Mesenchymal stem cell (in vitro differentiated cells and primary cell): ENCODE data around the gene PLEKHA8.

Experiments used
- DNase-seq: peaks from one replicate; pipeline ENCODE4 v3.0.0-alpha.2; 2013
- H2AFZ ChIP-seq: one replicate; pipeline ENCODE4 v1.6.1; 2013; ENCODE audit warnings: low read depth, mild to moderate bottlenecking, control low read depth, inconsistent platforms, low read length, moderate library complexity
- H2AK5ac ChIP-seq: 2 replicates; pipeline ENCODE4 v1.6.1; 2013; ENCODE audit warnings: low read length, moderate library complexity, mild to moderate bottlenecking, inconsistent platforms; ENCODE audit not compliant: severe bottlenecking
- H2BK120ac ChIP-seq: one replicate; pipeline ENCODE4 v1.6.1; 2013; ENCODE audit warnings: low read depth, mild to moderate bottlenecking, inconsistent platforms, low read length, moderate library complexity
- H2BK12ac ChIP-seq, 2 experiments: one replicate each; pipeline ENCODE4 v1.6.1; 2013; ENCODE audit warnings: inconsistent platforms in 2 of 2, low read length in 2 of 2, mild to moderate bottlenecking in 2 of 2, moderate library complexity in 2 of 2, control low read depth in 1 of 2
- H2BK15ac ChIP-seq: one replicate; pipeline ENCODE4 v1.6.1; 2013; ENCODE audit warnings: mild to moderate bottlenecking, low read depth, inconsistent platforms; ENCODE audit not compliant: poor library complexity, severe bottlenecking
- H2BK5ac ChIP-seq: 2 replicates; pipeline ENCODE4 v1.6.1; 2013; ENCODE audit warnings: low read depth, mild to moderate bottlenecking, low read length, control low read depth, inconsistent platforms; ENCODE audit not compliant: poor library complexity, severe bottlenecking
- H3K14ac ChIP-seq, 2 experiments: one replicate each; pipeline ENCODE4 v1.6.1; 2013; ENCODE audit warnings: inconsistent platforms in 2 of 2, low read length in 2 of 2, control low read depth in 1 of 2, mild to moderate bottlenecking in 1 of 2, moderate library complexity in 1 of 2
- H3K18ac ChIP-seq, 2 experiments: one replicate each; pipeline ENCODE4 v1.6.1; 2013; ENCODE audit warnings: inconsistent platforms in 2 of 2, low read length in 2 of 2, control low read depth in 1 of 2, low read depth in 1 of 2, mild to moderate bottlenecking in 1 of 2
- H3K23ac ChIP-seq, 2 experiments: one replicate each; pipeline ENCODE4 v1.6.1; 2013; ENCODE audit warnings: inconsistent platforms in 2 of 2, low read length in 2 of 2, mild to moderate bottlenecking in 2 of 2, moderate library complexity in 2 of 2, control low read depth in 1 of 2
- H3K27ac ChIP-seq: 2 replicates; pipeline ENCODE4 v1.5.1; 2013; ENCODE audit warnings: mild to moderate bottlenecking, moderate library complexity, low read length, control low read depth, inconsistent platforms; ENCODE audit not compliant: poor library complexity, severe bottlenecking
- H3K27me3 ChIP-seq, 2 experiments: 2 replicates each; pipeline versions ENCODE4 v1.6.1 to v1.7.0; 2013; ENCODE audit warnings: low read length in 2 of 2, mild to moderate bottlenecking in 2 of 2, moderate library complexity in 2 of 2, control low read depth in 1 of 2, inconsistent platforms in 1 of 2; ENCODE audit not compliant: control insufficient read depth in 1 of 2, insufficient read depth in 1 of 2
- H3K36me3 ChIP-seq, 2 experiments: 2 replicates each; pipeline versions ENCODE4 v1.6.1 to v1.7.0; 2013; ENCODE audit warnings: low read length in 2 of 2, control low read depth in 1 of 2, inconsistent platforms in 1 of 2, low read depth in 1 of 2, mild to moderate bottlenecking in 1 of 2; ENCODE audit not compliant: insufficient read depth in 2 of 2, control insufficient read depth in 1 of 2
- H3K4ac ChIP-seq, 2 experiments: one replicate each; pipeline ENCODE4 v1.6.1; 2013; ENCODE audit warnings: inconsistent platforms in 2 of 2, low read length in 2 of 2, mild to moderate bottlenecking in 2 of 2, moderate library complexity in 2 of 2, control low read depth in 1 of 2, low read depth in 1 of 2
- H3K4me1 ChIP-seq: 2 replicates; pipeline ENCODE4 v1.6.1; 2013; ENCODE audit warnings: low read depth, low read length, control low read depth; ENCODE audit not compliant: control insufficient read depth, insufficient read depth
- H3K4me2 ChIP-seq: 2 replicates; pipeline ENCODE4 v1.6.1; 2013; ENCODE audit warnings: low read length, mild to moderate bottlenecking, inconsistent platforms; ENCODE audit not compliant: poor library complexity, severe bottlenecking
- H3K4me3 ChIP-seq, 2 experiments: 2 replicates each; pipeline versions ENCODE4 v1.5.1 to v1.7.0; 2013; ENCODE audit warnings: low read length in 2 of 2, mild to moderate bottlenecking in 2 of 2, control low read depth in 1 of 2, low read depth in 1 of 2; ENCODE audit not compliant: insufficient read depth in 1 of 2
- H3K79me1 ChIP-seq: replicated peaks from 2 replicates; pipeline ENCODE4 v1.6.1; 2013; ENCODE audit warnings: mild to moderate bottlenecking, control low read depth, low read length, inconsistent platforms; ENCODE audit not compliant: poor library complexity, severe bottlenecking
- H3K9ac ChIP-seq: 2 replicates; pipeline ENCODE4 v1.7.0; 2013; ENCODE audit warnings: mild to moderate bottlenecking, low read length, moderate library complexity
- H3K9me3 ChIP-seq: 2 replicates; pipeline ENCODE4 v1.7.0; 2013; ENCODE audit warnings: mild to moderate bottlenecking, low read length; ENCODE audit not compliant: control insufficient read depth
- H4K8ac ChIP-seq: one replicate; pipeline ENCODE4 v1.6.1; 2013; ENCODE audit warnings: inconsistent platforms, mild to moderate bottlenecking, low read length, moderate library complexity
- H4K91ac ChIP-seq: one replicate; pipeline ENCODE4 v1.6.1; 2013; ENCODE audit warnings: mild to moderate bottlenecking, low read length, inconsistent platforms
- WGBS: methylation state at CpG from one replicate; pipeline ENCODE4 v1.1.7; 2013; ENCODE audit warnings: mixed read lengths; 5-methylcytosine and 5-hydroxymethylcytosine counted together

The PLEKHA8 gene

GRCh38 chr7:30147785-30148184 lies 119.6 kb downstream of the PLEKHA8 start:
- H3K4ac ChIP-seq: no peak overlapping the region
- H3K4me1 ChIP-seq: peaks cover 1% of the 10 kb centered on the region
- H3K4me2 ChIP-seq: no peak overlapping the region
- no peaks in the 10 kb centered on the region for H3K27me3 ChIP-seq
- H2BK5ac ChIP-seq: no peak overlapping the region
- H2BK120ac ChIP-seq: no peak overlapping the region
- H3K36me3 ChIP-seq: peaks cover 3 to 41% of the 10 kb centered on the region in 2 experiments
- no peak overlapping the region for H3K14ac ChIP-seq
- peaks cover 8% of the 10 kb centered on the region for H3K79me1 ChIP-seq
- H2AFZ ChIP-seq: no peak overlapping the region
- no peak overlapping the region for H3K18ac ChIP-seq
- no peak overlapping the region for H3K27ac ChIP-seq
- no peak overlapping the region for H2BK15ac ChIP-seq
- H2AK5ac ChIP-seq: no peak overlapping the region
- 93% methylated on average over 2 of the region's 2 CpGs for WGBS
- H3K9ac ChIP-seq: no peak overlapping the region
- H3K23ac ChIP-seq: no peak overlapping the region
- H2BK12ac ChIP-seq: no peak overlapping the region
- no peak overlapping the region for H3K4me3 ChIP-seq
- no peak overlapping the region for H4K91ac ChIP-seq
- no peak overlapping the region for H4K8ac ChIP-seq
- no peaks in the 10 kb centered on the region for H3K9me3 ChIP-seq
- no peak for DNase-seq

DNA sequence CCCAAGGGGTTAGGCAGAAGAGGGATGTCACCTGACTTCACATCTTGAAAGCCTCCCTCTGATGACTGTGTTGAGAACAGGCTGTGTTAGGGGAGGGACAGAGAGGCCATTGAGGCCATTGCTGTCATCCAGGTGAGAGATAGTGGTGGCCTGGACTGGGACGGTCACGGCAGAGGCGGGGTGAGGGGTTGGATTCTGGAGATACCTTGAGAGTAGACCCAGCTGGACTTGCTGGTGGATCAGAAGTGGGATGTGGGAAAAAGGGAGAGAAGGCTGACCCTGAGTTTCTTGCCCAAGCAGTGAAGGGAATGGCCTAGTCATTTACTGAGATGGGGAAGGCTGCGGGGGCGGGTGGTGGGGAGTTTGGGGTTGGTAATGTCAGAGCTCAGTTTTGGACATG lies 120.2 kb downstream of the PLEKHA8 start:
- Histone ChIP-seq H3K23ac (no peak overlapping the region), H4K8ac (no peak overlapping the region), H3K4me1 (peaks cover 1% of the 10 kb centered on the region), H2AFZ (no peak overlapping the region), H3K4ac (no peak overlapping the region), H2BK120ac (no peak overlapping the region), H3K4me2 (no peak overlapping the region), H3K27me3 (no peaks in the 10 kb centered on the region), H3K14ac (no peak overlapping the region), H3K27ac (no peak overlapping the region), H3K9ac (no peak overlapping the region), H2BK12ac (no peak overlapping the region), H4K91ac (no peak overlapping the region), H2BK15ac (no peak overlapping the region), H3K18ac (no peak overlapping the region), H2BK5ac (no peak overlapping the region), H2AK5ac (no peak overlapping the region), H3K79me1 (peaks cover 8% of the 10 kb centered on the region), H3K4me3 (no peak overlapping the region), H3K36me3 (peaks cover 3 to 43% of the 10 kb centered on the region in 2 experiments), H3K9me3 (no peaks in the 10 kb centered on the region)
- WGBS: 92% methylated on average over 5 of the region's 5 CpGs
- no peak for DNase-seq

- H3K4ac ChIP-seq: no peak overlapping the region
- DNase-seq: no peak
Measured at GRCh38 chr7:30148951-30149459, 120.8 kb downstream of the PLEKHA8 start.

GRCh38 chr7:30149640-30150272 lies 121.5 kb downstream of the PLEKHA8 start:
- H3K23ac ChIP-seq: no peak overlapping the region
- no peak overlapping the region for H3K4me2 ChIP-seq
- no peak overlapping the region for H2AFZ ChIP-seq
- H2AK5ac ChIP-seq: no peak overlapping the region
- H4K91ac ChIP-seq: no peak overlapping the region
- H3K18ac ChIP-seq: no peak overlapping the region
- WGBS: 98% methylated on average over 7 of the region's 7 CpGs
- H3K4me3 ChIP-seq: no peak overlapping the region
- DNase-seq: no peak
- H3K14ac ChIP-seq: no peak overlapping the region
- no peak overlapping the region for H2BK5ac ChIP-seq
- H3K9me3 ChIP-seq: no peaks in the 10 kb centered on the region
- no peak overlapping the region for H2BK15ac ChIP-seq
- peaks cover 8% of the 10 kb centered on the region for H3K79me1 ChIP-seq
- H2BK120ac ChIP-seq: no peak overlapping the region
- no peak overlapping the region for H3K9ac ChIP-seq
- H4K8ac ChIP-seq: no peak overlapping the region
- peaks cover 1% of the 10 kb centered on the region for H3K4me1 ChIP-seq
- H3K27ac ChIP-seq: no peak overlapping the region
- no peak overlapping the region for H2BK12ac ChIP-seq
- H3K36me3 ChIP-seq: peaks cover 6 to 53% of the 10 kb centered on the region in 2 experiments
- no peak overlapping the region for H3K4ac ChIP-seq
- no peaks in the 10 kb centered on the region for H3K27me3 ChIP-seq

More at GRCh38 chr7:30148951-30149459, 120.8 kb downstream of the PLEKHA8 start:
- Histone ChIP-seq H3K14ac (no peak overlapping the region), H2BK5ac (no peak overlapping the region), H4K91ac (no peak overlapping the region), H3K4me2 (no peak overlapping the region), H2AK5ac (no peak overlapping the region), H3K9me3 (no peaks in the 10 kb centered on the region), H2BK15ac (no peak overlapping the region), H3K79me1 (peaks cover 8% of the 10 kb centered on the region), H3K27me3 (no peaks in the 10 kb centered on the region), H3K4me3 (no peak overlapping the region), H3K36me3 (peaks cover 5 to 45% of the 10 kb centered on the region in 2 experiments), H3K23ac (peak overlapping the region in 1 of 2 experiments; percentile 57), H2BK120ac (no peak overlapping the region), H2AFZ (no peak overlapping the region), H3K18ac (no peak overlapping the region), H2BK12ac (no peak overlapping the region), H3K27ac (no peak overlapping the region), H3K9ac (no peak overlapping the region), H3K4me1 (peaks cover 1% of the 10 kb centered on the region), H4K8ac (no peak overlapping the region)
- 79% methylated on average over 13 of the region's 13 CpGs for WGBS
